GM12878 (cell line): Measurements from ENCODE around the gene ETV6. TPM values are rescaled to one million over a fixed set of nuclear protein-coding genes. Genes with fewer than 3 reads are reported as not detected.

Source experiments
- ATAC-seq: fragments of 200-7000 bp; cut with Tn5 transposase; 3 replicates; pipeline ENCODE4 v1.9.1; 2020; ENCODE audit warnings: mild to moderate bottlenecking, moderate library complexity
- BruUV-seq: library from RNA; stranded (reverse); fragments of 400-500 nt; replicated peaks from 2 replicates; lab custom pipeline; 2021; lab: Mats Ljungman, UMichigan
- CTCF ChIA-PET: fragments of 300-600 bp; sonication (Branson Sonifier 250); formaldehyde crosslinking; extraction: SDS; loops from one replicate; lab custom pipeline; 2021; ENCODE audit warnings: inconsistent platforms; lab: Yijun Ruan, JAX
- POLR2A ChIA-PET: fragments of 350-600 bp; formaldehyde crosslinking; extraction: SDS; loops from one replicate; lab custom pipeline; 2021; ENCODE audit warnings: inconsistent platforms; lab: Charles Lee
- RAD21 ChIA-PET: fragments of 300-600 bp; sonication (Branson Sonifier 250); formaldehyde crosslinking; loops from one replicate; lab custom pipeline; 2023; ENCODE audit warnings: antibody characterized with exemption; ENCODE audit not compliant: unreplicated experiment; lab: Charles Lee
- SMC1A ChIA-PET: fragments of 300-600 bp; sonication (Branson Sonifier 250); formaldehyde crosslinking; loops from one replicate; lab custom pipeline; 2023; ENCODE audit not compliant: unreplicated experiment, uncharacterized antibody; lab: Charles Lee
- DNase-seq: peaks from one replicate; pipeline ENCODE4 v3.0.0-alpha.2; 2011; ENCODE audit warnings: low read depth, low spot score
- FAIRE-seq: peaks from 3 replicates; lab custom pipeline; 2011; peaks lifted over from hg19 to GRCh38; lab: Jason Lieb, UNC
- H2AFZ ChIP-seq: 2 replicates; pipeline ENCODE4 v1.6.0; 2011; ENCODE audit warnings: low read depth, low read length, control low read depth; ENCODE audit not compliant: control insufficient read depth
- H3K27ac ChIP-seq: 2 replicates; pipeline ENCODE4 v1.5.1; 2011; ENCODE audit warnings: control low read depth; ENCODE audit not compliant: control insufficient read depth, insufficient read depth
- H3K27me3 ChIP-seq, 2 experiments: replicated peaks in 1 of 2; 2 replicates each; pipeline versions ENCODE4 v1.6.0 to v1.6.1; 2011; ENCODE audit warnings: low read length in 1 of 2; ENCODE audit not compliant: control insufficient read depth in 2 of 2, insufficient read depth in 2 of 2
- H3K36me3 ChIP-seq, 2 experiments: 2 replicates each; pipeline ENCODE4 v1.5.1; 2011; ENCODE audit warnings: low read length in 1 of 2; ENCODE audit not compliant: control insufficient read depth in 2 of 2, insufficient read depth in 2 of 2
- H3K4me1 ChIP-seq: 2 replicates; pipeline ENCODE4 v1.6.1; 2011; ENCODE audit warnings: mild to moderate bottlenecking, low read length, moderate library complexity, mixed read lengths; ENCODE audit not compliant: control insufficient read depth, insufficient read depth
- H3K4me2 ChIP-seq: 2 replicates; pipeline ENCODE4 v1.6.0; 2011; ENCODE audit warnings: control low read depth; ENCODE audit not compliant: control insufficient read depth, insufficient read depth
- H3K4me3 ChIP-seq: fragments of 200-600 bp; sonication (generic); 2 replicates; pipeline ENCODE4 v1.5.1; 2016
- H3K79me2 ChIP-seq: 2 replicates; pipeline ENCODE4 v1.6.0; 2011; ENCODE audit warnings: low read length; ENCODE audit not compliant: control insufficient read depth, insufficient read depth
- H3K9ac ChIP-seq: 2 replicates; pipeline ENCODE4 v1.8.0; 2011; ENCODE audit warnings: low read length, control low read depth, mixed read lengths; ENCODE audit not compliant: control insufficient read depth, insufficient read depth
- H3K9me3 ChIP-seq: replicated peaks from 3 replicates; pipeline ENCODE4 v1.5.1; 2011; ENCODE audit warnings: mild to moderate bottlenecking, low read length; ENCODE audit not compliant: control insufficient read depth, insufficient read depth
- H4K20me1 ChIP-seq: 2 replicates; pipeline ENCODE4 v1.6.0; 2011; ENCODE audit not compliant: control insufficient read depth, insufficient read depth
- EGR1 ChIP-seq, 2 experiments: IDR thresholded peaks; 1 replicate in 1 of 2; 2 replicates in 1 of 2; pipeline ENCODE4 v1.6.1; 2011 to 2012; ENCODE audit warnings: low read depth in 2 of 2, low read length in 2 of 2, borderline replicate concordance in 1 of 2, mild to moderate bottlenecking in 1 of 2, moderate library complexity in 1 of 2
- JUNB ChIP-seq: IDR thresholded peaks from 2 replicates; pipeline ENCODE4 v1.6.1; 2016; ENCODE audit warnings: antibody characterized with exemption, mild to moderate bottlenecking
- MTA2 ChIP-seq: fragments of 450-650 bp; IDR thresholded peaks from 2 replicates; pipeline ENCODE4 v1.6.1; 2016; ENCODE audit warnings: low read depth, mild to moderate bottlenecking, moderate library complexity
- NFXL1 ChIP-seq: fragments of 450-650 bp; IDR thresholded peaks from 2 replicates; pipeline ENCODE4 v1.6.1; 2017; ENCODE audit warnings: antibody characterized with exemption, mild to moderate bottlenecking, borderline replicate concordance
- NR2C1 ChIP-seq: fragments of 450-650 bp; IDR thresholded peaks from 2 replicates; pipeline ENCODE4 v1.6.1; 2017; ENCODE audit warnings: antibody characterized with exemption, mild to moderate bottlenecking, moderate library complexity
- PML ChIP-seq: IDR thresholded peaks from 2 replicates; pipeline ENCODE4 v1.6.1; 2012; ENCODE audit warnings: low read length, inconsistent platforms
- RFX5 ChIP-seq: IDR thresholded peaks from 2 replicates; pipeline ENCODE4 v1.6.1; 2011; ENCODE audit warnings: low read depth, low read length, improper control_type of control experiment
- YBX1 ChIP-seq: fragments of 450-650 bp; IDR thresholded peaks from 2 replicates; pipeline ENCODE4 v1.6.1; 2016; ENCODE audit warnings: antibody characterized with exemption
- WGBS: methylation state at CpG from one replicate; pipeline ENCODE4 v1.1.6; 2016; ENCODE audit warnings: low lambda C conversion rate; ENCODE audit not compliant: insufficient replicate concordance, insufficient coverage; ENCODE audit errors: missing lambda C conversion rate; 5-methylcytosine and 5-hydroxymethylcytosine counted together
- in situ Hi-C: fragments of 300-500 bp; cut with MboI; formaldehyde crosslinking; loops from 9 replicates; pipeline ENCODE4 v1.14.3; 2018; ENCODE audit warnings: mixed read lengths
- intact Hi-C: fragments of 100-400 bp; cut with micrococcal nuclease; formaldehyde crosslinking; loops from one replicate; pipeline ENCODE4 v1.14.2; 2022; ENCODE audit not compliant: unreplicated experiment
- polyA plus RNA-seq, 11 experiments: library from polyadenylated mRNA; depleted of rRNA in 4 of 11; unstranded in 6 of 11; stranded (reverse) in 5 of 11; fragments of >200 nt; fragmentation: Nextera tagmentation in 4 of 11; fragmentation: Illumina TruSeq in 1 of 11; extraction: Ambion mirVana in 4 of 11; extraction: Trizol in 1 of 11; gene quantifications; 1 replicate in 1 of 11; 2 replicates in 10 of 11; pipeline versions ENCODE4 v1.2.1 to v1.2.3, GENCODE V29; 2011 to 2016; ENCODE audit warnings: inconsistent platforms in 2 of 11, missing spikeins in 2 of 11, low read depth in 1 of 11
- total RNA-seq, 4 experiments: library from RNA; depleted of rRNA in 3 of 4; stranded (reverse); fragments of >200 nt in 3 of 4; fragmentation: Illumina TruSeq in 1 of 4; extraction: Trizol in 1 of 4; gene quantifications; 2 replicates each; pipeline versions ENCODE4 v1.2.1 to v1.2.3, GENCODE V29; 2013 to 2021
- TF ChIP-seq, protein P1 (sequence below): fragments of 150-350 bp; IDR thresholded peaks from 2 replicates; pipeline ENCODE4 v1.6.1; 2014; ENCODE audit warnings: mild to moderate bottlenecking, low read depth, low read length
- TF ChIP-seq, protein P2 (sequence below): IDR thresholded peaks from 2 replicates; pipeline ENCODE4 v1.6.1; 2012; ENCODE audit warnings: low read length, inconsistent platforms
- TF ChIP-seq, protein P3 (sequence below): IDR thresholded peaks from 2 replicates; pipeline ENCODE4 v1.6.1; 2011; ENCODE audit warnings: borderline replicate concordance, low read depth, mild to moderate bottlenecking, moderate library complexity, low read length; ENCODE audit not compliant: insufficient read depth, poor library complexity, severe bottlenecking

The ETV6 gene
- total and polyA plus RNA-seq, 10 of the 15 experiments (the other 5 are each of a cell fraction or from before 2014, with no cell fraction given) = 6.6 to 74.8 (median 24.6) TPM

DNA sequence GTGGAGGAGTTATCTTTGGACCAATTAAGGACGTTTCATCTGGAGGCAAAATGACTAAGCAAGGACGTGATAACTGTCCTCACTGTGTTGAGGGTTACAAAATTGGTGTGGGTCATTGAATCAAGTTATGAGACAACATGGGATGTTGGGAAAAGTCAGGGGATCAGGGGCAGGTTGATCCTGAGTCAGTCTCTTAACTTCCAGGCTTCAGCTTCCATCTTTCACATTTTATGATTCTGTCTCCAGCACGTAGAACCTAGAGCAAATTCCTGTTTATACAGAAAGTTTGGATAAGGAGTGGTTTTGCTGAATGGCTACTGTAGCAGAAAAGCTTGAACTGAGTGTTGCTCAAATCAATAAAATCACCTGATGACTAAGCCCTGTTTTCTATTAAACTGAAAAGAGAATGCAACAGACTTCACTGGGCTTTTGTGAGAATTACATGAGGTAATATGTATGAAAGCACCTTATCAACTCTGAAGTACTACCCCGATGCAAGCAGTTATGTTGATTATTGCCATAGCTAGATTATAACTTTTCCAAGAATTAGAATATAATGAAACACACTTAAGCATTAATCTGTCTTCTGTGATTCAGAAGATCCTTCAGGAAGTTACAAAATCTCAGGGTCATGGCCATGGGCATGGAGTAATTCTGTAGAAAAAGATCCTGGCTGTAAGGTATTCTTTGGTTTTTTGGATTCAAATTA lies 184.8 kb downstream of the ETV6 start (continued):
- TF ChIP-seq NFXL1 = no peak
- TF ChIP-seq EGR1 (IDR thresholded peaks at IDR 0.05; ENCODE audit: borderline replicate concordance in 1 of 2, low read depth in 2 of 2, low read length in 2 of 2) = no peak
- peak; percentile 67 for TF ChIP-seq JUNB
- no peak for TF ChIP-seq NR2C1
- peak; percentile 42; the same call in 1 of the 2 replicates for TF ChIP-seq PML
- no peak for TF ChIP-seq YBX1
- TF ChIP-seq, protein P1, sequence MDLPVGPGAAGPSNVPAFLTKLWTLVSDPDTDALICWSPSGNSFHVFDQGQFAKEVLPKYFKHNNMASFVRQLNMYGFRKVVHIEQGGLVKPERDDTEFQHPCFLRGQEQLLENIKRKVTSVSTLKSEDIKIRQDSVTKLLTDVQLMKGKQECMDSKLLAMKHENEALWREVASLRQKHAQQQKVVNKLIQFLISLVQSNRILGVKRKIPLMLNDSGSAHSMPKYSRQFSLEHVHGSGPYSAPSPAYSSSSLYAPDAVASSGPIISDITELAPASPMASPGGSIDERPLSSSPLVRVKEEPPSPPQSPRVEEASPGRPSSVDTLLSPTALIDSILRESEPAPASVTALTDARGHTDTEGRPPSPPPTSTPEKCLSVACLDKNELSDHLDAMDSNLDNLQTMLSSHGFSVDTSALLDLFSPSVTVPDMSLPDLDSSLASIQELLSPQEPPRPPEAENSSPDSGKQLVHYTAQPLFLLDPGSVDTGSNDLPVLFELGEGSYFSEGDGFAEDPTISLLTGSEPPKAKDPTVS = no peak
- no peak for TF ChIP-seq RFX5
- peak; percentile 47 for TF ChIP-seq MTA2

DNA sequence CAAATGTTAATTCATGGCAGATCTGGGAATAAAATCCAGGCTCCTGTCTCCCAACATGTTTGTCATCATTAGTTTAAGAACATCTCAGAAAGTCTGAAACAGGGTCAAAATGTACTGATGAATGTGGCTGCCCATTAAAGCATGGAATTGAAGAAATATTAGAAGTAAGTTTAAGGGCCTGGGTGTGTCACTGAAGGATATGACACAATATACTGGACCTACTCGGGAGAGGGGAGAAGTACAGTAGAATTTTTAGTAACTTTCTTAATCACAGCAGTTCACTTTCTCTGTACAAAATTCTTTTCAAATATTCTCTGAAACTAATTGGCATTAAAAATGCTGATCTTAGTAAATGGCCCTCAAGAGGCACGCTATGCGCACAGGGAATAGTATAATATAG lies 185.5 kb downstream of the ETV6 start:
- TF ChIP-seq, protein P2, sequence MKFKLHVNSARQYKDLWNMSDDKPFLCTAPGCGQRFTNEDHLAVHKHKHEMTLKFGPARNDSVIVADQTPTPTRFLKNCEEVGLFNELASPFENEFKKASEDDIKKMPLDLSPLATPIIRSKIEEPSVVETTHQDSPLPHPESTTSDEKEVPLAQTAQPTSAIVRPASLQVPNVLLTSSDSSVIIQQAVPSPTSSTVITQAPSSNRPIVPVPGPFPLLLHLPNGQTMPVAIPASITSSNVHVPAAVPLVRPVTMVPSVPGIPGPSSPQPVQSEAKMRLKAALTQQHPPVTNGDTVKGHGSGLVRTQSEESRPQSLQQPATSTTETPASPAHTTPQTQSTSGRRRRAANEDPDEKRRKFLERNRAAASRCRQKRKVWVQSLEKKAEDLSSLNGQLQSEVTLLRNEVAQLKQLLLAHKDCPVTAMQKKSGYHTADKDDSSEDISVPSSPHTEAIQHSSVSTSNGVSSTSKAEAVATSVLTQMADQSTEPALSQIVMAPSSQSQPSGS = 0 out of 2 replicates have a peak, but pooled peaks have one; percentile 8
- TF ChIP-seq, protein P3, sequence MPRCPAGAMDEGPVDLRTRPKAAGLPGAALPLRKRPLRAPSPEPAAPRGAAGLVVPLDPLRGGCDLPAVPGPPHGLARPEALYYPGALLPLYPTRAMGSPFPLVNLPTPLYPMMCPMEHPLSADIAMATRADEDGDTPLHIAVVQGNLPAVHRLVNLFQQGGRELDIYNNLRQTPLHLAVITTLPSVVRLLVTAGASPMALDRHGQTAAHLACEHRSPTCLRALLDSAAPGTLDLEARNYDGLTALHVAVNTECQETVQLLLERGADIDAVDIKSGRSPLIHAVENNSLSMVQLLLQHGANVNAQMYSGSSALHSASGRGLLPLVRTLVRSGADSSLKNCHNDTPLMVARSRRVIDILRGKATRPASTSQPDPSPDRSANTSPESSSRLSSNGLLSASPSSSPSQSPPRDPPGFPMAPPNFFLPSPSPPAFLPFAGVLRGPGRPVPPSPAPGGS = no peak
- H3K9me3 ChIP-seq = no peaks in the 10 kb centered on the region; the same call in 2 of the 3 replicates
- no peak overlapping the region for H3K4me3 ChIP-seq
- SMC1A ChIA-PET = interaction anchor here (0.6 to 9.8 kb wide), 11 partner anchors 13 to 198 kb away, joined by 3 to 140 read pairs (median 17); no protein-coding TSS in a partner anchor
- peaks cover 5 to 19% of the 10 kb centered on the region in 2 experiments for H3K36me3 ChIP-seq
- POLR2A ChIA-PET = interaction anchor here (0.8 to 4.1 kb wide), 7 partner anchors 10 to 279 kb away, joined by 3 to 24 read pairs (median 4); no protein-coding TSS in a partner anchor
- intact Hi-C loops (no loop called here), in situ Hi-C loops (loop anchor here (5.0 kb wide), 2 partner anchors 183 to 268 kb away; no protein-coding TSS in a partner anchor)
- peaks cover 86% of the 10 kb centered on the region for H3K4me1 ChIP-seq
- no TSS peak for BruUV-seq
- CTCF ChIA-PET = interaction anchor here (0.9 to 6.0 kb wide), 4 partner anchors 22 to 198 kb away, joined by 3 to 28 read pairs (median 4); no protein-coding TSS in a partner anchor
- peaks cover 67% of the 10 kb centered on the region for H3K79me2 ChIP-seq
- DNase-seq = no peak
- H3K27me3 ChIP-seq = no peaks in the 10 kb centered on the region
- FAIRE-seq = no peak
- RAD21 ChIA-PET = interaction anchor here (0.7 to 9.5 kb wide), 13 partner anchors 12 to 276 kb away, joined by 3 to 86 read pairs (median 4); no protein-coding TSS in a partner anchor
- H3K4me2 ChIP-seq = 0 out of 2 replicates have a peak overlapping the region, but pooled peaks have one; percentile 19
- no peaks in the 10 kb centered on the region for H4K20me1 ChIP-seq
- no peak for ATAC-seq
- peak overlapping the region; percentile 97 for H3K27ac ChIP-seq
- H3K9ac ChIP-seq = peak overlapping the region; percentile 61
- H2AFZ ChIP-seq = no peak overlapping the region
- WGBS = 64% methylated on average over 3 of the region's 3 CpGs
